AG09309 (cell line): ENCODE results near the gene MYO1F.

Experiments used
- DNase-seq: peaks from one replicate; pipeline ENCODE4 v3.0.0-alpha.2; 2010; ENCODE audit warnings: low read depth
- H3K4me3 ChIP-seq: 2 replicates; pipeline ENCODE4 v1.5.1; 2011; ENCODE audit warnings: mild to moderate bottlenecking, low read depth, low read length, moderate library complexity; ENCODE audit not compliant: control insufficient read depth
- CTCF ChIP-seq: IDR thresholded peaks from 2 replicates; pipeline ENCODE4 v1.5.1; 2011; ENCODE audit warnings: mild to moderate bottlenecking, low read depth, low read length, inconsistent platforms; ENCODE audit not compliant: insufficient read depth, control insufficient read depth; ENCODE audit errors: missing control alignments

The MYO1F gene

DNA sequence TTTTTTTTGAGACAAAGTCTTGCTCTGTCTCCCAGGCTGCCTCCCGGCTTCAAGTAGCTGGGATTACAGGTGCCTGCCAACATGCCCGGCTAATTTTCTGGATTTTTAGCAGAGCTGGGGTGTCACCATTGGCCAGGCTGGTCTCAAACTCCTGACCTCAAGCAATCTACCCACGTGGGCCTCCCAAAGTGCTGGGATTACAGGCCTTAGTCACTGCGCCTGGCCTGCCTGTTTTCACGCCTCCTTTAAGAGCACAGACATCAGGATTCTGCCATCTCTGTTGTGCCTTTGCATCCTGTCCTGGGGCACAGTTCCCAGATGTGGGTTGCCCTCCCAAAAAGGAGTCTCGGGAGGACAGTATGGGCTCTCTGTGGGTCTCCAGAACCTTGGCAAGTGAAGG, 72.3 kb downstream of the MYO1F start:
- no peak for DNase-seq
- TF ChIP-seq CTCF, result no peak

GRCh38 chr19:8504171-8504570, 73.1 kb downstream of the MYO1F start:
- TF ChIP-seq CTCF, result no peak

More for the DNA sequence above, 72.3 kb downstream of the MYO1F start:
- no peak overlapping the region for H3K4me3 ChIP-seq

GRCh38 chr19:8503510-8503909, 73.7 kb downstream of the MYO1F start:
- DNase-seq, result no peak
- no peak overlapping the region for H3K4me3 ChIP-seq
- no peak for TF ChIP-seq CTCF

More at GRCh38 chr19:8504171-8504570, 73.1 kb downstream of the MYO1F start:
- DNase-seq, result no peak
- no peak overlapping the region for H3K4me3 ChIP-seq

GRCh38 chr19:8501981-8502380, 75.3 kb downstream of the MYO1F start:
- TF ChIP-seq CTCF, result no peak
- no peak for DNase-seq
- H3K4me3 ChIP-seq, result no peak overlapping the region

DNA sequence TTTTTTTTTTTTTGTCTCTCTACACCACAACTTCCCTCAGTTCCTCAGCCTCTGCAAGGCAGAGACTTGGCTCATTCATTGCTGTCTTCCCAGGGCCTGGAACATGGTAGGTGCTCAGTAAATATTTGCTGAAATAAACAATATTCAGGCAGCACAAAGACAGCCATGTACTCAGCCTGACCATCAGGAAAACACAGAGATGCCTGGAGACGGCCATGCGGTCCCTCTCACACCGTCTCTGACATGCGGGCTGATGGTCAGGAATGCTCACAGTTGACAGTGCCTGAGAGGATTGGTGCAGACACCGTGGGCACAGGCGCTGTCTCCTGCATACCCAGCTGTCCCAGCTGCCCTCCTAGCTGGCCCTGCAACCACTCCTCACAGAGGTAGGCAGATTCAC, 75.7 kb downstream of the MYO1F start:
- no peak for TF ChIP-seq CTCF
- H3K4me3 ChIP-seq, result no peak overlapping the region
- no peak for DNase-seq

GRCh38 chr19:8500158-8500557, 77.1 kb downstream of the MYO1F start:
- no peak overlapping the region for H3K4me3 ChIP-seq
- no peak for TF ChIP-seq CTCF
- DNase-seq, result no peak
